Natural killer cell (primary cell): ENCODE results near the gene RNASET2. TPM values are rescaled to one million over a fixed set of nuclear protein-coding genes. Genes with fewer than 3 reads are reported as not detected.
"Not testable (repeated sequence)": the region's sequence is repeated elsewhere in the genome, so short reads cannot be mapped to it uniquely, and the experiment has no call there.

Experiments
- ATAC-seq, 3 donors: fragments of 150-1000 bp in 2 of 3; fragments of 200-7000 bp in 1 of 3; cut with Tn5 transposase; 1 replicate in 1 of 3; 2 replicates in 2 of 3; pipeline ENCODE4 v1.10.0; 2021; ENCODE audit warnings: mild to moderate bottlenecking in 2 of 3, moderate library complexity in 2 of 3
- DNase-seq, 2 donors: peaks; one replicate each; pipeline versions ENCODE4 v3.0.0 to v3.0.0-alpha.2; 2013 to 2021; ENCODE audit warnings: mixed read lengths in 1 of 2
- H3K27ac ChIP-seq: one replicate; pipeline ENCODE4 v1.5.1; 2013; ENCODE audit warnings: mild to moderate bottlenecking, low read length
- H3K27me3 ChIP-seq: one replicate; pipeline ENCODE4 v1.6.1; 2013; ENCODE audit warnings: low read length; ENCODE audit not compliant: control insufficient read depth, insufficient read depth
- H3K36me3 ChIP-seq: one replicate; pipeline ENCODE4 v1.6.1; 2013; ENCODE audit warnings: low read length; ENCODE audit not compliant: control insufficient read depth, insufficient read depth
- H3K4me1 ChIP-seq: one replicate; pipeline ENCODE4 v1.6.1; 2013; ENCODE audit warnings: low read length; ENCODE audit not compliant: control insufficient read depth, insufficient read depth
- H3K4me3 ChIP-seq: one replicate; pipeline ENCODE4 v1.5.1; 2013; ENCODE audit warnings: low read length
- H3K9me3 ChIP-seq: one replicate; pipeline ENCODE4 v1.6.1; 2013; ENCODE audit warnings: low read length; ENCODE audit not compliant: control insufficient read depth, insufficient read depth
- H3K27ac Mint-ChIP-seq, 2 donors: one replicate each; pipeline ENCODE4 v1.8.0; 2022; ENCODE audit warnings: mild to moderate bottlenecking in 2 of 2, mixed read lengths in 2 of 2, moderate library complexity in 1 of 2
- H3K27me3 Mint-ChIP-seq, 2 donors: one replicate each; pipeline ENCODE4 v1.8.0; 2022; ENCODE audit warnings: low read depth in 2 of 2, mixed read lengths in 2 of 2
- H3K36me3 Mint-ChIP-seq: one replicate; pipeline ENCODE4 v1.8.0; 2022; ENCODE audit warnings: mixed read lengths
- H3K4me1 Mint-ChIP-seq, 2 donors: one replicate each; pipeline ENCODE4 v1.8.0; 2022; ENCODE audit warnings: mixed read lengths in 2 of 2
- H3K4me3 Mint-ChIP-seq: one replicate; pipeline ENCODE4 v1.8.0; 2022; ENCODE audit warnings: mild to moderate bottlenecking, moderate library complexity, mixed read lengths
- H3K9me3 Mint-ChIP-seq, 2 donors: one replicate each; pipeline ENCODE4 v1.8.0; 2022; ENCODE audit warnings: mixed read lengths in 2 of 2
- WGBS: methylation state at CpG from one replicate; pipeline ENCODE4 v1.1.7; 2013; ENCODE audit warnings: missing lambda C conversion rate; ENCODE audit not compliant: insufficient coverage; 5-methylcytosine and 5-hydroxymethylcytosine counted together
- intact Hi-C: fragments of 100-400 bp; cut with micrococcal nuclease; formaldehyde crosslinking; loops from one replicate; pipeline ENCODE4 v1.14.2; 2022
- total RNA-seq, 4 donors: library from RNA; stranded (reverse); fragments of 120-200 nt in 1 of 4; gene quantifications; one replicate each; pipeline versions ENCODE4 v1.2.3 to v1.2.4, GENCODE V29; 2013 to 2022
- TF ChIP-seq, protein P1 (sequence below): fragments of 200-600 bp; IDR thresholded peaks from one replicate; pipeline ENCODE4 v1.8.0; 2022; ENCODE audit warnings: antibody characterized with exemption

The RNASET2 gene
- total RNA-seq, 3 donors from 2014 or later (not counting 1 experiment from before 2014, with no cell fraction given), result 65.1 to 106 (median 84.5) TPM

DNA sequence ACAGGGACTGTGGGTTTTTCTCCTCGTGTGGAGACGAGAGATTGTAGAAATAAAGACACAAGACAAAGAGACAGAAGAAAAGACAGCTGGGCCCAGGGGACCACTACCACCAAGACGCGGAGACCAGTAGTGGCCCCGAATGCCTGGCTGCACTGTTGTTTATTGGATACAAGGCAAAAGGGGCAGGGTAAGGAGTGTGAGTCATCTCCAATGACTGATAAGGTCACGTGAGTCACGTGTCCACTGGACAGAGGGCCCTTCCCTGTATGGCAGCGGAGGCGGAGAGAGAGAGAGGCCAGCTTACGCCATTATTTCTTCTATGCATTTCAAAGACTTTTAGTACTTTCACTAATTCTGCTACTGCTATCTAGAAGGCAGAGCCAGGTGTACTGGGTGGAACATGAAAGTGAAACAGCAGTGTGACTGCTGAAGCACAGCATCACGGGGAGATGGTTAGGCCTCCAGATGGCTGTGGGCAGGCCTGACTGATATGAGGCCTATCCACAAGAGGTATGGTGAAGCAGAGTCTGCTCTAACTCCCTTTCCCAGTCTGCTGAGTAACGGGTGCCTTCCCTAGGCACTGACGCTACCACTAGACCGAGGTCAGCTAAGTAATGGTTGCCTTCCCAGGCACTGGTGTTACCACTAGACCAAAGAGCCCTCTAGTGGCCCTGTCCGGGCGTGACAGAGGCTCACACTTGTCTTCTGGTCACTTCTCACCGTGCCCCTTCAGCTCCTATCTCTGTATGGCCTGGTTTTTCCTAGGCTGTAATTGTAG lies 5.3 kb downstream of the RNASET2 start:
- Histone ChIP-seq H3K4me3 (peak overlapping the region; percentile 25), H3K27ac (peak overlapping the region; percentile 89), H3K4me1 (peaks cover 51% of the 10 kb centered on the region), H3K36me3 (peaks cover 25% of the 10 kb centered on the region)
- peak overlapping the region; percentile 85 for H3K27ac Mint-ChIP-seq
- H3K27me3 ChIP-seq, H3K36me3 Mint-ChIP-seq, H3K27me3 Mint-ChIP-seq, H3K9me3 ChIP-seq, intact Hi-C loops, H3K9me3 Mint-ChIP-seq: not testable (repeated sequence)
- peak; percentile 65 to 71 (median 68) for ATAC-seq
- peak; percentile 27 to 83 for DNase-seq
- WGBS, result 41% methylated on average over 16 of the region's 17 CpGs
- peaks cover 28 to 44% of the 10 kb centered on the region in 2 donors for H3K4me1 Mint-ChIP-seq
- TF ChIP-seq, protein P1, sequence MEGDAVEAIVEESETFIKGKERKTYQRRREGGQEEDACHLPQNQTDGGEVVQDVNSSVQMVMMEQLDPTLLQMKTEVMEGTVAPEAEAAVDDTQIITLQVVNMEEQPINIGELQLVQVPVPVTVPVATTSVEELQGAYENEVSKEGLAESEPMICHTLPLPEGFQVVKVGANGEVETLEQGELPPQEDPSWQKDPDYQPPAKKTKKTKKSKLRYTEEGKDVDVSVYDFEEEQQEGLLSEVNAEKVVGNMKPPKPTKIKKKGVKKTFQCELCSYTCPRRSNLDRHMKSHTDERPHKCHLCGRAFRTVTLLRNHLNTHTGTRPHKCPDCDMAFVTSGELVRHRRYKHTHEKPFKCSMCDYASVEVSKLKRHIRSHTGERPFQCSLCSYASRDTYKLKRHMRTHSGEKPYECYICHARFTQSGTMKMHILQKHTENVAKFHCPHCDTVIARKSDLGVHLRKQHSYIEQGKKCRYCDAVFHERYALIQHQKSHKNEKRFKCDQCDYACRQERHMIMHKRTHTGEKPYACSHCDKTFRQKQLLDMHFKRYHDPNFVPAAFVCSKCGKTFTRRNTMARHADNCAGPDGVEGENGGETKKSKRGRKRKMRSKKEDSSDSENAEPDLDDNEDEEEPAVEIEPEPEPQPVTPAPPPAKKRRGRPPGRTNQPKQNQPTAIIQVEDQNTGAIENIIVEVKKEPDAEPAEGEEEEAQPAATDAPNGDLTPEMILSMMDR, result peak; percentile 57
- H3K4me3 Mint-ChIP-seq, result peak overlapping the region; percentile 68

DNA sequence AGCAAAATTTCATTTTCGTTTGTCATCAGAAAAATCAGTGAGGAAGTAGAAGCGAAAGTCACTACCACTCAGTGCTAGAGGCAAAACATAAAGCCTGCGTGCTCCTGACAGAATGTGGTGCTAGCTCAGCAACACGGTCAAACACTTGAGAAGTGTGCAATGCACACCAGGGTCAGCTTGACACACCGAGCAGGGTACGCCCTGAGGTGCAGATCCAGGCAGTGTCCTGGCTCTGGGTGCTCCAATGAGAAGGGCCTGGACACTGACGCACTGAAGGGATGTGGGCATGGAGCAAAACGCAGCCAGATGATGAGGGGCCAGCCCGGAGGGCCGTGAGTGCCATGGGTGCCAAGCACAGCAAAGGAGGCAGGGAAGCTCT lies 5.9 kb downstream of the RNASET2 start:
- Mint-ChIP-seq H3K27ac (peak overlapping the region; percentile 85), H3K27me3 (no peaks in the 10 kb centered on the region), H3K4me1 (peaks cover 26 to 39% of the 10 kb centered on the region in 2 donors), H3K9me3 (no peaks in the 10 kb centered on the region), H3K36me3 (no peaks in the 10 kb centered on the region), H3K4me3 (peak overlapping the region; percentile 68)
- Histone ChIP-seq H3K4me3 (peak overlapping the region; percentile 25), H3K9me3 (no peaks in the 10 kb centered on the region), H3K27ac (peak overlapping the region; percentile 89), H3K27me3 (no peaks in the 10 kb centered on the region), H3K36me3 (peaks cover 29% of the 10 kb centered on the region), H3K4me1 (peaks cover 48% of the 10 kb centered on the region)
- TF ChIP-seq, protein P1, result no peak
- intact Hi-C loops, result no loop called here
- DNase-seq (peak in 1 of 2 donors; percentile 56), ATAC-seq (no peak)
- WGBS, result 72% methylated on average over 10 of the region's 10 CpGs

GRCh38 chr6:166949528-166950442 lies 6.6 kb downstream of the RNASET2 start:
- peak in 1 of 2 donors; percentile 40 for DNase-seq
- TF ChIP-seq, protein P1, result no peak
- Mint-ChIP-seq H3K27ac (peak overlapping the region; percentile 85), H3K27me3 (no peaks in the 10 kb centered on the region), H3K9me3 (no peaks in the 10 kb centered on the region), H3K4me1 (peaks cover 20 to 34% of the 10 kb centered on the region in 2 donors), H3K36me3 (no peaks in the 10 kb centered on the region), H3K4me3 (peak overlapping the region; percentile 68)
- no peak for ATAC-seq
- Histone ChIP-seq H3K27ac (peak overlapping the region; percentile 89), H3K27me3 (no peaks in the 10 kb centered on the region), H3K9me3 (no peaks in the 10 kb centered on the region), H3K4me1 (peaks cover 42% of the 10 kb centered on the region), H3K36me3 (peaks cover 34% of the 10 kb centered on the region), H3K4me3 (no peak overlapping the region)
- intact Hi-C loops, result no loop called here
- WGBS, result 72% methylated on average over 9 of the region's 9 CpGs

- H3K4me1 ChIP-seq, result peaks cover 32% of the 10 kb centered on the region
- H3K9me3 Mint-ChIP-seq, H3K27me3 ChIP-seq, H3K9me3 ChIP-seq, DNase-seq, H3K4me3 Mint-ChIP-seq, H3K27ac Mint-ChIP-seq, H3K27ac ChIP-seq, H3K4me3 ChIP-seq, ATAC-seq, intact Hi-C loops, H3K36me3 Mint-ChIP-seq, H3K27me3 Mint-ChIP-seq: not testable (repeated sequence)
- WGBS, result 94% methylated on average over 6 of the region's 6 CpGs
- peaks cover 37% of the 10 kb centered on the region for H3K36me3 ChIP-seq
- peaks cover 20 to 27% of the 10 kb centered on the region in 2 donors for H3K4me1 Mint-ChIP-seq
These were observed 7.6 kb downstream of the RNASET2 start for GRCh38 chr6:166948724-166949123.
